GM19463 (cell line): Measurements from ENCODE around the gene AK2.
"Not testable (repeated sequence)": the region's sequence is repeated elsewhere in the genome, so short reads cannot be mapped to it uniquely, and the experiment has no call there.

Experiments
- ATAC-seq: cut with Tn5 transposase; IDR thresholded peaks from one replicate; pipeline ENCODE4 v1.9.1; 2021; ENCODE audit warnings: mild to moderate bottlenecking, moderate library complexity; ENCODE audit not compliant: unreplicated experiment

Gene AK2

GRCh38 chr1:33025180-33025569 lies 11.5 kb downstream of the AK2 start:
- no peak for ATAC-seq

DNA sequence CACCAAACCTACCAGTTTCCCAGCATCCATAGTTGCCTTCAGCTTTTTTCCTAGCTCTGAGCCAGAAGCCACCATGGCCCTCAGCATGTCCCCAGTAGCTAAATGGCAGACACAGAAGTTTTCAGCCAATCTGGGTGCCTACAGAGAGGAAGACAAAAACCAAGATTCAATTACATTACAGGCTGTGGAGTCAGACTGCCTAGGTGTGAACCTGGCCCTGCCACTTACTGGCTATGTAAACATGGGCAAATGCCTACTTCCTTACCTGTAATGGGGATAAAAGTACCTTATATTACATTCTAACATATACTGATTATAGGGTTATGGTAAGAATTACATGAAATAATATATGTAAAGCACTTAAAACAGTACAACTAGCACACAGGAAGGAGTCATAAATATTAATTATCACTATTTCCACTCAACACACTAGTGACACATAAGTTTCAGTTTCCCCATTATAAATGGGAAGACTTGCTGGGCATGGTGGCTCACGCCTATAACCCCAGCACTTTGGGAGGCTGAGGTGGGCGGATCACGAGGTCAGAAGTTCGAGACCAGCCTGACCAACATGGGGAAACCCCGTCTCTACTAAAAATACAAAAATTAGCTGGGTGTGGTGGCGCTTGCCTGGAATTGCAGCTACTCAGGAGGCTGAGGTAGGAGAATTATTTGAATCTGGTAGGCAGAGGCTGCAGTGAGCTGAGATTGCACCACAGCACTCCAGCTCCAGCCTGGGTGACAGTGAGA lies 12.1 kb downstream of the AK2 start:
- not testable (repeated sequence) for ATAC-seq

GRCh38 chr1:33022650-33023200 lies 14.0 kb downstream of the AK2 start:
- no peak for ATAC-seq

DNA sequence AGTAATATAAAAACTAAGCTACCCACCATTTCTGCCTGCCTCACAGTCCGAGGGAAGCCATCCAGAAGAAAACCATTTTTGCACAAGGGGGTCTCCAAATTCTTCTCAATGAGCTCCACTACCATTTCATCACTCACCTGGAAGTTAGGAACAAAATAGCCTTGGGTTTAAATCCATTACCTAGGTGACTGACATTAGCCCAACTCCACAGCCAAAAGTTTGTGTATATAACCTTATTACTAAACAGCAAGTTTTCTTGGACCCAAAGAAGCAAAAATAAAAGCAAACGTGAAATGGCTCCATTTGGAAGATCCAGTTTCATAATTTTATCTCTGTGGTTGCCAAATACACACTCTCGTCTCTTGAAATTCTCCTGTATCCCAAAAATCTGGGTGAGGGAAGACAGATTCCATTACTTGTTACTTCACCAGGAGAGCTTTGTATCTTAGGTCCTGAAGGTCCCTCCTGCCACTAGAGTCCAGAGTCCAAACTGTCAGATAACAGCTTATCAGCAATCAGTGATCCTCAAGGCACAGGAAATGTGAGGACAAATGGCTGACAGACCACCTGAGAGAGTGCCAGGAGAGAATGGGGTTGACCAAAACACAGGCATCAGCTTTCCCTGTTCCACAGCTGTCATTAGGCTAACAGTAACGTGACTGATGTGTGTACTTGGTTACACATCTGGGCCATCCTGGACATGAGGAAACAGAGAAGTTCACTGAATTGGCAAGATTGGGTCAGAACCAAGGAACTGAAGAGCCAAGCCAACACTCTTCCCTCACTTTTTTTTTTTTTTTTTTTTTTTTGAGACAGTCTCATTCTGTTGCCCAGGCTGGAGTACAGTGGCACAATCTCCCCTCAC lies 14.9 kb downstream of the AK2 start:
- no peak for ATAC-seq

DNA sequence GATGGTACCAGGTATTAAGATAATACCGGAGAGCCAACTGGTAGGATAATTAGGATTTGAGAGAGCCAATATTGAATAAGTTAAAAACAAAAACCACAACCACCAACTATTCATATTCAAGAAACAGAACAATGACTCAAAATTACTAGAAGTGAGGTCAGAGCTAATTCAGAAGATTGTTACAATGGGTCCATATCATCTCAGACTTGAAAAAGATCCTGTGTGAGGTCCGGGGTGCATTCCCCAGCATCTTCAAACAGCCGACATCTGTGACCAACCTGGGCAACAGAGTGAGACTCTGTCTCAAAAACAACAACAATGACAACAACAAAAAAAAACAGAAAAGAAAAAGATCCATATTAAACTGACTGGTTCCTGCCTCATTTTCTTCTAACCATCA lies 18.6 kb downstream of the AK2 start:
- no peak for ATAC-seq

DNA sequence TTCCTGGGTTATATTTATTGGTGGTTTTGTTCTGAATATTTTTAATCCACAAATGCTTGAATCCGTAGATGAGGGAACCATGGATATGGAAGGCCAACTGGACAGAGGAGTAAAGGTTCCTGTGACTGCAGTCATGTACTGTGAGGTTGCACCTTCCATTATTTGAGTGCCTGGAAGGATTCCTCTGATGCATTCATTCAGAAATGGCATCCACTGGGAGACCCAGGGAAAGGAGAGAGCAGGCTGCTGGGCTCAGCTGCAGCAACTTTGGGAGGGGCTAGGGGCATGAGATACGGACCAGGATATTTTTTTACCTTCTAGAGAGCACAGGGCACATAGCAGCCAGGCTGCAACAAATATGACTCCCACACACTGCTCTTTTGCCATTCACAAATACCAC lies 19.5 kb downstream of the AK2 start:
- no peak for ATAC-seq

GRCh38 chr1:33015216-33015615 lies 21.5 kb downstream of the AK2 start:
- no peak for ATAC-seq

DNA sequence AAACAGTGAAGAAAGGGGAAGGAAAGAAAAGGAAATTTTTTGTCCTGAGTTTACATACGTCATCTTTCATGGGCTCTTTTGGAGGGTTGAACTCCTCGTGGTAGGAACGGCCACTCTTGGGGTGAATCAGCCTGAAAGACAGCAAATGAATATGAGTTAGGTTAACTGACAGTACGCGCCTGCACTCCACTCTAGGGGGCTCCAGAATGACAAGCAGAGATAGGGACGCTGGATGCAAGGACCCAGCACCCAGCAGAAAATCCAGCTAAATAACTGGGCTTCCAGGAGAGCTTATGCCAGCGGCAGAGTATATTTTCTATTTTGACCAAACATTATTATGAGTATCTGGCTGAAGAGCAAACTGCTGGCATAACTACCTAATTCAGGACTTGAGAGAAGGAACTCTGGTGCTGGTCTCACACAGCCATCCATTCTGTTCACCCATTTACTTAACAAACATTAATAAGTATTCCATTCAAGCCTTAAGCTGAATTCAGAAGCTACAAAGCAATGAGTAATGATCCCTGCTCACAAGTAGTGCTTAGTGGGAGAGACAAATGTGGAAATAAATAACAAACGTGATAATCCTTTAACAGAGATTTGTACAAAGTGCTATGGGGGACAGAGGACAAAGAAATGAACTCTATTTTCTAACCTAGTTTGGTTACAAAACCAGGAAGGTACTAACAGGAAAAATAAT lies 22.1 kb downstream of the AK2 start:
- no peak for ATAC-seq

DNA sequence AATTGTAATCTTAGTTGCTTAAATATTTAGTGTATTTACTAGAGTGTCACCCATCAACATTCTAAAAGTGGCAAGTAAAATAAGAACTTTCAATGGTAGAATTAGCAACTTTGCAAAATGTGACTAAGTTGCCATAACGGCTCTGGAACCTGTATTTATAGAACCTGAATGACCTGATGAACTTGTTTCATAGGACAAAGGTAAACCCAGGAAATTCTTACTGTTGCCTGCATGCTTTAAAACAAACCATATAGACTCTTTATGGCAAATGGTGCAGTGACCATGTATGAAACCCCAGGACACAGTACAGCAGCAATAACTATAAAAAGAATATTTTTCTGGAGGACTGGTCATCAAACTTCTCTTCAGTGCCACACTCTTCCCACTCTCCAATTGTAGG lies 22.9 kb downstream of the AK2 start:
- no peak for ATAC-seq

GRCh38 chr1:33012165-33012564 lies 24.5 kb downstream of the AK2 start:
- ATAC-seq, result no peak

DNA sequence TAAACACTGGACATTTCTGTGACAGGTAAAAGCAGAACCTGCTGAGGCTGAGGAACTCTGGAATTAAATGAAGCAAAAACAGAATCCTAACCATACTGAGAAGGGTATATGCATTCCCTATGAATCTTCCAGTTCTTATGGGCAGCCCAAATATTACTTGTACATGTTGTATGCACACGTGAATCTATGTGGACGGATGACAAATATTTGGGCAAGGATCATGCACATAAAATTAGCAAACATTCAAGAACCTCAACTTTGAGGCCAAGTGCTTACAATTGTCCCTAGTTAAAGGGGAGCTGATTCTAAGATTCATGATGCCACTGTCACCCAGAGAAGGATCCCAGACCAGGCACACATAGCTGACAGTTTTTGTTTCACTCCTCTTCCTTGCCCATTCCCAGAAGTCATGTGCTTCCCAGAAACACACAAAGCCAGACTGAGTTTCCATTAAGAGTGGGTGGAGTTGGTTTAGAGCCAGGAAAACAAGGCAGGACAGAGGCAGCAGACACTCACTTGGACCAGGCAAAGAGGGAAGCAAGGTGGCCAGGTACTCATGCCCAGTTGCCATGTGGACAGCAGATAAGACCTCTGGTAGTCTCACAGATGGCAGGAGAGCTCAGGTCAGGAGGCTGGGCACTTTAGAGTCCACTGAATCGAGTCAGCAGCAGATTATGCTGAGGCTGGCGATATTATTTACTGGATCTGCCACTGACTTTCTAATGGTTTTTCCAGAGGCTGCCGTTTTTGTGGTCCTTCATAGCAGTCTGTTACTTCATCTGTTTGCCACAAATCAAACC lies 25.6 kb downstream of the AK2 start:
- no peak for ATAC-seq

DNA sequence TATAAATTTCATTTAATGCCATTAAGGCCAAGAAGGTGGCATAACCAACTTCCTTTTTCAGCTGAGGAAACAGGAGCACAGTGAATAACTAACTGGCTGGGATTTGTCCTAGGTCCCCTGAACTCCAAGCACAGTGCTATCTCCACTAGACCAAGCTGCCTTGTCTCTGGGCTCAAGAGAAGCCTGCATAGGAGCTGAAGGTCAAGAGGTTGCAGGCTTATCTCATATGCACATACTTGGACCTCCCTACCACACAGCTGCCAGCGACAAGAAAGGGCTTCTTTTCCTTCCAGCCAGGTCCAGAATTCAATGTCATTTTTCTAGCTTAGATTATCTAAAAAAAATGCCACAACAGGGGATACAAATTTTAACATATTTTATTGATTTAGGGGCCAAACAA lies 27.1 kb downstream of the AK2 start:
- no peak for ATAC-seq

DNA sequence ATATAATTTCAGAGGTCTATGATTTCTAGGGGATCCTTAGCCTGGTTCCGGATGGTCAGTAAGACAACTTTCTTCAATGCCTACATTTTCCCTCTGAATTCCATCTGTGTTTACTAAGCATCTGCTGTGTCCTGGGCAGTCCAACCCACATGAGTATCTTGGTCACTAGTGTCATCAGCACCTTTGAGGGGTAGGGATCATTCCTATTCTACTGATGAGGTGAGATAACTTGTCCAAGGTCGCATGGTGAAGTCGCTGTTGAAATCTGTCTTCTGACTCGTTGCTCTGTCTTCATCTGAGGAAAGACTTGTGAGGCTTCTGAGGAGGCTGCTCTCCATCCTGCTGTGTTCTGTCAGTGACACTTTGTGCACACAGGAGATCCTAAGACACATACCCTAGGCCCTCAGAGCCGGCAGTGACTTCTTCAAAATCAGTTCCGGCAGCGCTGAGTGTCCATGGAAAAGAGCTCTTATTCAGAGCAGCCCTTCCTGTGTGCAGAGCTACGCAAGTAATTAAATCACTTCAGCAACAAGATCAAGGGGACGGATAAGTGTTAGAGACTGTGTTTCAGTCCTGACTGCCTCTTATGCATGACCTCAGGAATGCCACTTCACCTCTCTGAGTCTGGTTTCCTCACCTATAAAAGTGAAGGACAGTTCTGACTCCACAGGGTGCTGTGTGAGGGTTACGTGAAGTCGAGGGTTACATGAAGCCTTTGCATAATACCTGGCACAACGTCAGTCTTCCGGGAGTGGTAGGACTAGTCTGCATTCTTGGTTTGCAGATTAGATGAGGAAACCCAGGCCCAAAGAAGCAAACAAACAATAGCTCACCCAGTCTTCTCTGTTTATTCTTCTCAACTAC lies 28.4 kb downstream of the AK2 start:
- no peak for ATAC-seq

GRCh38 chr1:33007190-33008050 lies 29.3 kb downstream of the AK2 start:
- ATAC-seq, result no peak

- no peak for ATAC-seq
Observed at GRCh38 chr1:33005838-33006421, 30.8 kb downstream of the AK2 start.

- ATAC-seq, result no peak
Observed at GRCh38 chr1:33005117-33005837, 31.4 kb downstream of the AK2 start.

DNA sequence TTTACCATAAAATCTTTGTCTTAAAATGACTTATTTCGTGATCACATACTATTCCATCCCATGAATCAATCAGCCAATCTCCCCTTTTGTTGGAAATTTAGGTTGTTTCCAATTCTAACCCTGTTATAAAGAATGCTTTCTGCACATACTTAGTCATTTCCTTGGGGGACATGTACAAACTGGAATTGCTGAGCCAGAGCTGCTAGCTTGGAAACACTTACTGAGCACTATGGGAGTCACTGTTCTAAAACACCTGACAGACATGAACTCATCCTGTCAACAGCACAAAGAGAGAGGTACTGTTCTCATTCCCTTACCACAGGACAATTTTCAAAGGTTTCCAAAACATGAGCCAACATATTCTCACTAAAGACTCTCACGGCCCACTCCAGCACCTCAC lies 32.1 kb downstream of the AK2 start:
- no peak for ATAC-seq

DNA sequence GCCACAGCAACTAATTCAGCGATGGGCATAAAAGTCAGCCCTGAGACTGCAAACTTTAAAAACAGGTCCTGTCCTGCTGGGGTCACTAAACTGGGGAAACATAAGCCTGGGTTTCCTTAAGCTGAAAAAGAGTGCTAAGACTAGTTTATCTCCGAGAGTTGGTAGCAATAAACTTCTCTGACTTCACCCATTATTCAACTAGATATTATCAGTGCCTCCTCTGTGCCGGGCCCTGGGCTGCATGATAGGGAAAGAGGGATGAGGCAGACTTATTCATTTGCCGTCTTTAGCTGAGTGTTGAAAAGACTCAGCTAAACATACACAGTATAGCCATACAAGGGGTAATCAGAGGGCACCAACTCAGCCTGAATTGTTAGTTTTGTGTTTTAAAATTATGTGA lies 33.0 kb downstream of the AK2 start:
- no peak for ATAC-seq
